ENCODE measurements around the gene SYT3.
"Not testable (repeated sequence)": the region's sequence is repeated elsewhere in the genome, so short reads cannot be mapped to it uniquely, and the experiment has no call there.

SYT3 gene

GRCh38 chr19:50633973-50634372, 5.7 kb downstream of the SYT3 start:
- no peak for DNase-seq

- DNase-seq, result no peak
Measured at GRCh38 chr19:50633359-50633758, 6.3 kb downstream of the SYT3 start.

GRCh38 chr19:50632151-50632835, 7.4 kb downstream of the SYT3 start:
- no peak for DNase-seq

- DNase-seq, result no peak
Measured at GRCh38 chr19:50629801-50630200, 9.9 kb downstream of the SYT3 start.

GRCh38 chr19:50629194-50629593, 10.5 kb downstream of the SYT3 start:
- no peak for DNase-seq

- DNase-seq, result no peak
Measured at GRCh38 chr19:50628551-50628950, 11.1 kb downstream of the SYT3 start.

GRCh38 chr19:50628146-50628545, 11.5 kb downstream of the SYT3 start:
- no peak for DNase-seq

GRCh38 chr19:50626795-50627194, 12.9 kb downstream of the SYT3 start:
- DNase-seq, result no peak

GRCh38 chr19:50626011-50626410, 13.7 kb downstream of the SYT3 start:
- DNase-seq, result no peak

- no peak for DNase-seq
Measured at GRCh38 chr19:50624949-50625600, 14.6 kb downstream of the SYT3 start.

- not testable (repeated sequence) for DNase-seq
Measured at GRCh38 chr19:50620394-50620906, 19.2 kb downstream of the SYT3 start.

- not testable (repeated sequence) for DNase-seq
Measured at GRCh38 chr19:50619184-50619583, 20.5 kb downstream of the SYT3 start.

- not testable (repeated sequence) for DNase-seq
Measured at GRCh38 chr19:50618379-50618778, 21.3 kb downstream of the SYT3 start.

- DNase-seq, result not testable (repeated sequence)
Measured at GRCh38 chr19:50612504-50613404, 26.9 kb downstream of the SYT3 start.

GRCh38 chr19:50607874-50608785, 31.6 kb downstream of the SYT3 start:
- DNase-seq, result peak; percentile 56

GRCh38 chr19:50607388-50607787, 32.3 kb downstream of the SYT3 start:
- no peak for DNase-seq

GRCh38 chr19:50606059-50606836, 33.4 kb downstream of the SYT3 start:
- DNase-seq, result not testable (repeated sequence)

- DNase-seq, result not testable (repeated sequence)
Measured at GRCh38 chr19:50604264-50605073, 35.2 kb downstream of the SYT3 start.

GRCh38 chr19:50602935-50603334, 36.7 kb downstream of the SYT3 start:
- DNase-seq, result no peak

GRCh38 chr19:50602496-50602895, 37.2 kb downstream of the SYT3 start:
- DNase-seq, result no peak

GRCh38 chr19:50602089-50602422, 37.6 kb downstream of the SYT3 start:
- DNase-seq, result no peak

Measured in central memory CD4-positive, alpha-beta T cell (primary cell).